Peyer's patch (tissue), 4 donors: ENCODE data around the gene ARFRP1.

ENCODE experiments used
- POLR2A ChIP-seq, 2 donors: fragments of 450-650 bp; IDR thresholded peaks; one replicate each; pipeline ENCODE4 v1.5.1; 2017; ENCODE audit warnings: antibody characterized with exemption in 2 of 2, mild to moderate bottlenecking in 2 of 2, moderate library complexity in 2 of 2
- TF ChIP-seq, protein P1 (sequence below), 6 experiments: fragments of 450-650 bp in 4 of 6; fragments of 200-600 bp in 2 of 6; sonication (generic) in 1 of 6; IDR thresholded peaks; one replicate each; pipeline ENCODE4 v1.5.1; 2017 to 2019; ENCODE audit warnings: antibody characterized with exemption in 6 of 6, mild to moderate bottlenecking in 3 of 6, moderate library complexity in 1 of 6

GRCh38 chr20:63734111-63734945 lies 26.6 kb upstream of the ARFRP1 start:
- TF ChIP-seq, protein P1, sequence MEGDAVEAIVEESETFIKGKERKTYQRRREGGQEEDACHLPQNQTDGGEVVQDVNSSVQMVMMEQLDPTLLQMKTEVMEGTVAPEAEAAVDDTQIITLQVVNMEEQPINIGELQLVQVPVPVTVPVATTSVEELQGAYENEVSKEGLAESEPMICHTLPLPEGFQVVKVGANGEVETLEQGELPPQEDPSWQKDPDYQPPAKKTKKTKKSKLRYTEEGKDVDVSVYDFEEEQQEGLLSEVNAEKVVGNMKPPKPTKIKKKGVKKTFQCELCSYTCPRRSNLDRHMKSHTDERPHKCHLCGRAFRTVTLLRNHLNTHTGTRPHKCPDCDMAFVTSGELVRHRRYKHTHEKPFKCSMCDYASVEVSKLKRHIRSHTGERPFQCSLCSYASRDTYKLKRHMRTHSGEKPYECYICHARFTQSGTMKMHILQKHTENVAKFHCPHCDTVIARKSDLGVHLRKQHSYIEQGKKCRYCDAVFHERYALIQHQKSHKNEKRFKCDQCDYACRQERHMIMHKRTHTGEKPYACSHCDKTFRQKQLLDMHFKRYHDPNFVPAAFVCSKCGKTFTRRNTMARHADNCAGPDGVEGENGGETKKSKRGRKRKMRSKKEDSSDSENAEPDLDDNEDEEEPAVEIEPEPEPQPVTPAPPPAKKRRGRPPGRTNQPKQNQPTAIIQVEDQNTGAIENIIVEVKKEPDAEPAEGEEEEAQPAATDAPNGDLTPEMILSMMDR (IDR thresholded peaks at IDR 0.05) = no peak
- no peak for TF ChIP-seq POLR2A (IDR thresholded peaks at IDR 0.05)
